Right lobe of liver (tissue), 6 donors: ENCODE results near the gene NT5DC1. TPM values are rescaled to one million over a fixed set of nuclear protein-coding genes. Genes with fewer than 3 reads are reported as not detected.
A peak's percentile ranks its signal among the peaks of the same experiment; 100 is the strongest.

Experiments used
- ATAC-seq, 4 donors: fragments of 200-7000 bp; cut with Tn5 transposase; one replicate each; pipeline ENCODE4 v1.9.1; 2020; ENCODE audit warnings: mild to moderate bottlenecking in 4 of 4, moderate library complexity in 4 of 4
- DNase-seq, 3 donors: peaks; one replicate each; pipeline ENCODE4 v3.0.0-alpha.2; 2020
- H3K27ac ChIP-seq, 3 donors: fragments of 200-600 bp; one replicate each; pipeline ENCODE4 v1.8.0; 2022
- H3K27me3 ChIP-seq, 2 donors: fragments of 200-600 bp; one replicate each; pipeline ENCODE4 v1.8.0; 2022
- H3K36me3 ChIP-seq, 4 donors: fragments of 200-600 bp; sonication (generic) in 1 of 4; one replicate each; pipeline versions ENCODE4 v1.5.1 to v1.8.0; 2017 to 2022; ENCODE audit warnings: control low read depth in 1 of 4
- H3K4me1 ChIP-seq, 4 donors: fragments of 200-600 bp; sonication (generic) in 1 of 4; one replicate each; pipeline versions ENCODE4 v1.5.1 to v1.8.0; 2017 to 2022; ENCODE audit warnings: control low read depth in 1 of 4
- H3K4me3 ChIP-seq, 3 donors: fragments of 200-600 bp; one replicate each; pipeline ENCODE4 v1.8.0; 2022
- H3K9me3 ChIP-seq, 4 donors: fragments of 200-600 bp; sonication (generic) in 1 of 4; one replicate each; pipeline versions ENCODE4 v1.5.1 to v1.8.0; 2017 to 2022; ENCODE audit warnings: control low read depth in 1 of 4
- POLR2A ChIP-seq: fragments of 450-650 bp; IDR thresholded peaks from one replicate; pipeline ENCODE4 v1.6.1; 2017; ENCODE audit warnings: antibody characterized with exemption, mild to moderate bottlenecking
- WGBS: methylation state at CpG from one replicate; pipeline ENCODE4 v1.1.6; 2018; ENCODE audit warnings: low coverage, low lambda C conversion rate; ENCODE audit not compliant: insufficient coverage; ENCODE audit errors: missing lambda C conversion rate; 5-methylcytosine and 5-hydroxymethylcytosine counted together
- intact Hi-C, 2 donors: fragments of 100-400 bp; cut with DNase I; formaldehyde crosslinking; loops; one replicate each; pipeline versions ENCODE4 v1.11.2 to v1.14.1; 2022
- total RNA-seq, 6 experiments: library from RNA; depleted of rRNA in 2 of 6; stranded (reverse); fragments of >200 nt in 2 of 6; fragmentation: NEBNext Ultra II Directional in 3 of 6; extraction: Animal tissue kit (Norgen Biotek cat#: 25700) in 3 of 6; gene quantifications; one replicate each; pipeline versions ENCODE4 v1.1.0 to v1.2.4, GENCODE V29; 2016 to 2023
- TF ChIP-seq, protein P1 (sequence below), 4 donors: fragments of 200-600 bp in 3 of 4; fragments of 450-650 bp in 1 of 4; IDR thresholded peaks; one replicate each; pipeline versions ENCODE4 v1.5.1 to v1.8.0; 2016 to 2022; ENCODE audit warnings: antibody characterized with exemption in 4 of 4, mild to moderate bottlenecking in 2 of 4
- donor health status: DM: no; HTN: yes; CAD: no.
- donor health status: DM: no; HTN: no; CAD: no.
- donor health status: DM: no; HTN: no; CAD: no.
- donor health status: DM: no; HTN: yes; CAD: no.
- donor health status: DM: no; HTN: yes; CAD: no.

The NT5DC1 gene
- total RNA-seq, 6 experiments from 2014 or later: 8.5 to 49.1 (median 34.8) TPM

DNA sequence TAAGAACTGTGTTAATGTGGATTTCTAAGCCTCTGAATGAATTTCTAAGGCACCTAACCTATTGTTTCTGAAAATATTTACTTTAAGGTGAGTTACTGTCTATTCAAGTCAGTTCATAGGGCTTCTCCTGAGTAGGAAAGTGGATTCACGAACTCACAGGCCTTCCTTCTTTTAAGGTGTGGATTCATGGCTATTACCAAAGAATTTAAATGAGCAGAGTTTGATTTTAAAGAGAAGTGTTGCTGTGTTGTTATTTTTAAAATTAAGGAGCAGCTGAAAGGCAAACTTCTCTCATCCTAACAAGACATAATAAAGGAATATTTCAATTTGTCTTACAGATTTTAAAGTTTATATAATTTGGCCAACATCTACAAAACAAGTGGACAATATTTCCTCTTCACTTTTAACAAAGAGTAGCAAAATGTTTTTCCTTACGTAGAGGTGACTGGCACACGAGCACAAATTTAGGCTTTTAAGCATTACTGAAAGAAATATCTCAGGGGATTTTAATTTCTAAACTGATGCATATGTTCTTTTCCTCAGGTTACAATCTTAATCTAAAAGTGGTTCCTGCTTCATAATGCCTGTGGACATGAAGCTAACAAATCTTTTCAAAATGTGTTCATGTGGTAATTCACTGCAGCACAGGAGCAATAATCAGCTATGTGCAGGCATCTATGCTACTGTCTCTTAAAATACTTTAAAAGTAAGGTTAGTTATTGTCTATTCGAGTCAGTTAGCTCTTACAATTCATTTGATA, 153.8 kb downstream of the NT5DC1 start:
- intact Hi-C loops: no loop called here
- DNase-seq (no peak), ATAC-seq (peak in 3 of 4 donors; percentile 4 to 31 (median 9))
- Histone ChIP-seq H3K4me3 (peak overlapping the region; percentile 80 to 94 (median 92)), H3K27me3 (no peaks in the 10 kb centered on the region), H3K27ac (peak overlapping the region; percentile 84 to 94 (median 94)), H3K36me3 (no peaks in the 10 kb centered on the region), H3K9me3 (no peaks in the 10 kb centered on the region), H3K4me1 (peaks cover 0 to 52% (median 9%) of the 10 kb centered on the region in 4 donors)
- TF ChIP-seq POLR2A: no peak
- TF ChIP-seq, protein P1, sequence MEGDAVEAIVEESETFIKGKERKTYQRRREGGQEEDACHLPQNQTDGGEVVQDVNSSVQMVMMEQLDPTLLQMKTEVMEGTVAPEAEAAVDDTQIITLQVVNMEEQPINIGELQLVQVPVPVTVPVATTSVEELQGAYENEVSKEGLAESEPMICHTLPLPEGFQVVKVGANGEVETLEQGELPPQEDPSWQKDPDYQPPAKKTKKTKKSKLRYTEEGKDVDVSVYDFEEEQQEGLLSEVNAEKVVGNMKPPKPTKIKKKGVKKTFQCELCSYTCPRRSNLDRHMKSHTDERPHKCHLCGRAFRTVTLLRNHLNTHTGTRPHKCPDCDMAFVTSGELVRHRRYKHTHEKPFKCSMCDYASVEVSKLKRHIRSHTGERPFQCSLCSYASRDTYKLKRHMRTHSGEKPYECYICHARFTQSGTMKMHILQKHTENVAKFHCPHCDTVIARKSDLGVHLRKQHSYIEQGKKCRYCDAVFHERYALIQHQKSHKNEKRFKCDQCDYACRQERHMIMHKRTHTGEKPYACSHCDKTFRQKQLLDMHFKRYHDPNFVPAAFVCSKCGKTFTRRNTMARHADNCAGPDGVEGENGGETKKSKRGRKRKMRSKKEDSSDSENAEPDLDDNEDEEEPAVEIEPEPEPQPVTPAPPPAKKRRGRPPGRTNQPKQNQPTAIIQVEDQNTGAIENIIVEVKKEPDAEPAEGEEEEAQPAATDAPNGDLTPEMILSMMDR (IDR thresholded peaks at IDR 0.05): no peak
- WGBS: 1% methylated on average over 4 of the region's 4 CpGs

DNA sequence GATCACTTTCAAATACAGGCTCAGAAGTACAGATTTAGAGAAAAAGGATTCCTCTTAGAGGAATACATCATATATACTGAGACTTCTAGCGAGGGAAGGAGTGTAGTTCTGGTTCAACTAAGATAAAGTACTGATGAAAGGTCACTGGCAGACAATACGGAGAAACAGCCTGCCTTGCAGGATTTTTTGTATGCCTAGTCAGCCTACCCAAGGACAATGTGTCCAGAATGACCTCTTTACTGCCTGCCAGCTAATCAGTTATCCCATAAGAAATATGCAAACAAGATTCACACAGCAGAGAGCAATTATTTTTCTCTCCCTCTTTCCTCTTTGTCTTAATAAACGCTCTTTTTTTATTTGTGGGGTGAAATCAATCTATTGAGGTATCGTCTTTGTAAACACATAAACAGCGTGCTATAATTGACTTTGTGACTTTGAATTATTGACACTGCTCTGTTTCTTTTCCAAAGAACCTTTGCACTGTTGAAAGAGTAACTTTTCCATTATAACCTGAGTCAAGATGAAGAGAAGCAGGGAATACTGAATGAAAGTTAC, 154.7 kb downstream of the NT5DC1 start:
- intact Hi-C loops: no loop called here
- peak overlapping the region in 2 of 3 donors; percentile 80 to 92 for H3K4me3 ChIP-seq
- DNase-seq: no peak
- H3K4me1 ChIP-seq: peaks cover 0 to 47% (median 9%) of the 10 kb centered on the region in 4 donors
- peak overlapping the region; percentile 84 to 94 (median 94) for H3K27ac ChIP-seq
- no peaks in the 10 kb centered on the region for H3K9me3 ChIP-seq
- peak; percentile 43 to 71 (median 66) for ATAC-seq
- TF ChIP-seq, protein P1 (IDR thresholded peaks at IDR 0.05): no peak
- no peak for TF ChIP-seq POLR2A
- WGBS: 18% methylated on average over 5 of the region's 5 CpGs
- H3K27me3 ChIP-seq: no peaks in the 10 kb centered on the region
- no peaks in the 10 kb centered on the region for H3K36me3 ChIP-seq

GRCh38 chr6:116256694-116257093, 156.0 kb downstream of the NT5DC1 start:
- TF ChIP-seq POLR2A: no peak
- TF ChIP-seq, protein P1 (IDR thresholded peaks at IDR 0.05): no peak
- H3K27ac ChIP-seq: peak overlapping the region in 1 of 3 donors; percentile 94
- DNase-seq: no peak
- H3K4me3 ChIP-seq: no peak overlapping the region
- intact Hi-C loops: no loop called here
- 79% methylated on average over 1 of the region's 1 CpG for whole genome bisulfite sequencing
- no peak for ATAC-seq
- no peaks in the 10 kb centered on the region for H3K36me3 ChIP-seq
- H3K27me3 ChIP-seq: no peaks in the 10 kb centered on the region
- no peaks in the 10 kb centered on the region for H3K9me3 ChIP-seq
- H3K4me1 ChIP-seq: peaks cover 0 to 34% (median 5%) of the 10 kb centered on the region in 4 donors

- TF ChIP-seq POLR2A: no peak
- TF ChIP-seq, protein P1 (IDR thresholded peaks at IDR 0.05): no peak
- no peaks in the 10 kb centered on the region for H3K27me3 ChIP-seq
- intact Hi-C loops: no loop called here
- no peaks in the 10 kb centered on the region for H3K36me3 ChIP-seq
- no peak overlapping the region for H3K27ac ChIP-seq
- no peaks in the 10 kb centered on the region for H3K9me3 ChIP-seq
- H3K4me3 ChIP-seq: no peak overlapping the region
- no peak for ATAC-seq
- peaks cover 0 to 20% (median 5%) of the 10 kb centered on the region in 4 donors for H3K4me1 ChIP-seq
- no peak for DNase-seq
- 67% methylated on average over 1 of the region's 18 CpGs for WGBS
These were observed 157.9 kb downstream of the NT5DC1 start for GRCh38 chr6:116258520-116258919.
